Measurements from ENCODE around the gene SPAAR.

DNA sequence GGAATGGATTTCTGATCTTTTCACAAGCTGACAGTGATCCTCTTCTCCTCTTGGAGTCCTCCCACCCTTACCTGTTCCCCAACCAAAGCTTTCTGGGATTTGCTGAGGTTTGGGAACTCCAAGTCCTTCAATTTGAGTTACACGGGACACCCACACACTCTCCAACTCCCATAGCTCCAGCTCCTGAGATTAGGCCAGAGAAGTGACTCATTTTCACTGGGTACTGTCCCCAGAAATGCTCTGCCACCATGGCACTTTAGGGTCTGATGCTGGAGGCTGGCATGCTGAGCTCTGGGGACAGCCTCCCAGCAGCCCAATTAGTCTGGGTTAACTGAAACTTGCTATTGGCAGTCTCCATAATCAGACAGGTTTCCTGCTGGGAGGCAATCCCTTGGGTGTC is 17.2 kb upstream of the SPAAR start:
- TF ChIP-seq, protein P1, sequence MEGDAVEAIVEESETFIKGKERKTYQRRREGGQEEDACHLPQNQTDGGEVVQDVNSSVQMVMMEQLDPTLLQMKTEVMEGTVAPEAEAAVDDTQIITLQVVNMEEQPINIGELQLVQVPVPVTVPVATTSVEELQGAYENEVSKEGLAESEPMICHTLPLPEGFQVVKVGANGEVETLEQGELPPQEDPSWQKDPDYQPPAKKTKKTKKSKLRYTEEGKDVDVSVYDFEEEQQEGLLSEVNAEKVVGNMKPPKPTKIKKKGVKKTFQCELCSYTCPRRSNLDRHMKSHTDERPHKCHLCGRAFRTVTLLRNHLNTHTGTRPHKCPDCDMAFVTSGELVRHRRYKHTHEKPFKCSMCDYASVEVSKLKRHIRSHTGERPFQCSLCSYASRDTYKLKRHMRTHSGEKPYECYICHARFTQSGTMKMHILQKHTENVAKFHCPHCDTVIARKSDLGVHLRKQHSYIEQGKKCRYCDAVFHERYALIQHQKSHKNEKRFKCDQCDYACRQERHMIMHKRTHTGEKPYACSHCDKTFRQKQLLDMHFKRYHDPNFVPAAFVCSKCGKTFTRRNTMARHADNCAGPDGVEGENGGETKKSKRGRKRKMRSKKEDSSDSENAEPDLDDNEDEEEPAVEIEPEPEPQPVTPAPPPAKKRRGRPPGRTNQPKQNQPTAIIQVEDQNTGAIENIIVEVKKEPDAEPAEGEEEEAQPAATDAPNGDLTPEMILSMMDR (conservative IDR thresholded peaks at IDR 0.05; ENCODE audit: low read length) = no peak
- TF ChIP-seq EZH2phosphoT487 (IDR thresholded peaks at IDR 0.05; ENCODE audit: borderline replicate concordance) = no peak

Data from Loucy (cell line).